Small intestine (tissue), 16 donors: ENCODE results near the gene ARL3. TPM values are rescaled to one million over a fixed set of nuclear protein-coding genes. Genes with fewer than 3 reads are reported as not detected.
"Not testable (repeated sequence)": the region's sequence is repeated elsewhere in the genome, so short reads cannot be mapped to it uniquely, and the experiment has no call there.

ENCODE experiments used
- DNase-seq, 2 donors: peaks; one replicate each; pipeline versions ENCODE4 v3.0.0 to v3.0.0-alpha.2; 2013
- FAIRE-seq: peaks from 2 replicates; lab custom pipeline; 2012; peaks lifted over from hg19 to GRCh38; lab: Jason Lieb, UNC
- H3K27ac ChIP-seq, 3 donors: one replicate each; pipeline ENCODE4 v1.5.1; 2013; ENCODE audit warnings: low read length in 2 of 3, mild to moderate bottlenecking in 2 of 3, control low read depth in 1 of 3, inconsistent platforms in 1 of 3, low read depth in 1 of 3, moderate library complexity in 1 of 3
- H3K27me3 ChIP-seq, 3 donors: one replicate each; pipeline ENCODE4 v1.6.1; 2013; ENCODE audit warnings: low read length in 3 of 3, inconsistent platforms in 1 of 3; ENCODE audit not compliant: control insufficient read depth in 3 of 3, insufficient read depth in 3 of 3
- H3K36me3 ChIP-seq, 3 donors: one replicate each; pipeline ENCODE4 v1.6.1; 2013; ENCODE audit warnings: low read length in 3 of 3, inconsistent platforms in 1 of 3, low read depth in 1 of 3, mild to moderate bottlenecking in 1 of 3, moderate library complexity in 1 of 3; ENCODE audit not compliant: control insufficient read depth in 3 of 3, insufficient read depth in 2 of 3
- H3K4me1 ChIP-seq, 3 donors: one replicate each; pipeline ENCODE4 v1.6.1; 2013; ENCODE audit warnings: low read length in 2 of 3, inconsistent platforms in 1 of 3, low read depth in 1 of 3, mild to moderate bottlenecking in 1 of 3, moderate library complexity in 1 of 3; ENCODE audit not compliant: control insufficient read depth in 3 of 3, insufficient read depth in 2 of 3
- H3K4me3 ChIP-seq, 3 donors: one replicate each; pipeline ENCODE4 v1.5.1; 2013; ENCODE audit warnings: low read length in 3 of 3, control low read depth in 1 of 3, inconsistent platforms in 1 of 3, low read depth in 1 of 3, mild to moderate bottlenecking in 1 of 3, moderate library complexity in 1 of 3
- H3K9me3 ChIP-seq, 2 donors: one replicate each; pipeline ENCODE4 v1.6.1; 2013; ENCODE audit warnings: low read depth in 1 of 2, low read length in 1 of 2; ENCODE audit not compliant: control insufficient read depth in 2 of 2, insufficient read depth in 1 of 2
- WGBS, 3 donors: extraction: QIAGEN DNeasy Blood & Tissue Kit; methylation state at CpG; one replicate each; pipeline ENCODE4 v1.1.7; 2013; 5-methylcytosine and 5-hydroxymethylcytosine counted together
- long read RNA-seq, 10 donors: transcript quantifications; one replicate each; lab custom pipeline, GENCODE V29; 2026
- polyA plus RNA-seq, 4 donors: library from polyadenylated mRNA; stranded (reverse) in 3 of 4; unstranded in 1 of 4; fragments of 200-250 nt in 3 of 4; fragments of 120-200 nt in 1 of 4; gene quantifications; one replicate each; pipeline versions ENCODE4 v1.2.1 to v1.2.3, GENCODE V29; 2013
- donor health status: healthy with polysubstance abuse.
- donor health status: control.
- donor health status: control.
- donor health status: Bipolar disorder and iron deficiency.
- donor health status: healthy.

The ARL3 gene, protein sequence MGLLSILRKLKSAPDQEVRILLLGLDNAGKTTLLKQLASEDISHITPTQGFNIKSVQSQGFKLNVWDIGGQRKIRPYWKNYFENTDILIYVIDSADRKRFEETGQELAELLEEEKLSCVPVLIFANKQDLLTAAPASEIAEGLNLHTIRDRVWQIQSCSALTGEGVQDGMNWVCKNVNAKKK
- polyA plus RNA-seq, result 1 to 10 TPM; 3.4 to 8.3 (median 5.6) TPM
- long read RNA-seq, donor 1, transcript ARL3-201 (6 exons, 3,844 nt), result major isoform, 23 of 34 reads
- long read RNA-seq, donor 1, partial matches to known transcripts, result 11 of 34 reads
- long read RNA-seq, donor 1, other reads (novel, unspliced or antisense), result 0 of 34 reads
- long read RNA-seq, donor 2, transcript ARL3-201 (6 exons, 3,844 nt), result major isoform, 9 of 9 reads
- long read RNA-seq, donor 2, partial matches to known transcripts, result 0 of 9 reads
- long read RNA-seq, donor 2, other reads (novel, unspliced or antisense), result 0 of 9 reads
- long read RNA-seq, donor 3, transcript ARL3-201 (6 exons, 3,844 nt), result major isoform, 12 of 12 reads
- long read RNA-seq, donor 3, partial matches to known transcripts, result 0 of 12 reads
- long read RNA-seq, donor 3, other reads (novel, unspliced or antisense), result 0 of 12 reads
- long read RNA-seq, donor 4, result 0 reads
- long read RNA-seq, donor 5, partial matches to known transcripts, result 0 of 4 reads
- long read RNA-seq, donor 5, other reads (novel, unspliced or antisense), result 0 of 4 reads
- long read RNA-seq, donor 6, transcript ARL3-201 (6 exons, 3,844 nt), result major isoform, 17 of 17 reads
- long read RNA-seq, donor 6, partial matches to known transcripts, result 0 of 17 reads
- long read RNA-seq, donor 6, other reads (novel, unspliced or antisense), result 0 of 17 reads
- long read RNA-seq, donor 7, result 0 reads
- long read RNA-seq, donor 8, transcript ARL3-201 (6 exons, 3,844 nt), result major isoform, 5 of 5 reads
- long read RNA-seq, donor 8, partial matches to known transcripts, result 0 of 5 reads
- long read RNA-seq, donor 8, other reads (novel, unspliced or antisense), result 0 of 5 reads
- long read RNA-seq, donor 9, partial matches to known transcripts, result 0 of 3 reads
- long read RNA-seq, donor 9, other reads (novel, unspliced or antisense), result 0 of 3 reads
- long read RNA-seq, donor 10, transcript ARL3-201 (6 exons, 3,844 nt), result major isoform, 26 of 33 reads
- long read RNA-seq, donor 10, partial matches to known transcripts, result 7 of 33 reads
- long read RNA-seq, donor 10, other reads (novel, unspliced or antisense), result 0 of 33 reads

DNA sequence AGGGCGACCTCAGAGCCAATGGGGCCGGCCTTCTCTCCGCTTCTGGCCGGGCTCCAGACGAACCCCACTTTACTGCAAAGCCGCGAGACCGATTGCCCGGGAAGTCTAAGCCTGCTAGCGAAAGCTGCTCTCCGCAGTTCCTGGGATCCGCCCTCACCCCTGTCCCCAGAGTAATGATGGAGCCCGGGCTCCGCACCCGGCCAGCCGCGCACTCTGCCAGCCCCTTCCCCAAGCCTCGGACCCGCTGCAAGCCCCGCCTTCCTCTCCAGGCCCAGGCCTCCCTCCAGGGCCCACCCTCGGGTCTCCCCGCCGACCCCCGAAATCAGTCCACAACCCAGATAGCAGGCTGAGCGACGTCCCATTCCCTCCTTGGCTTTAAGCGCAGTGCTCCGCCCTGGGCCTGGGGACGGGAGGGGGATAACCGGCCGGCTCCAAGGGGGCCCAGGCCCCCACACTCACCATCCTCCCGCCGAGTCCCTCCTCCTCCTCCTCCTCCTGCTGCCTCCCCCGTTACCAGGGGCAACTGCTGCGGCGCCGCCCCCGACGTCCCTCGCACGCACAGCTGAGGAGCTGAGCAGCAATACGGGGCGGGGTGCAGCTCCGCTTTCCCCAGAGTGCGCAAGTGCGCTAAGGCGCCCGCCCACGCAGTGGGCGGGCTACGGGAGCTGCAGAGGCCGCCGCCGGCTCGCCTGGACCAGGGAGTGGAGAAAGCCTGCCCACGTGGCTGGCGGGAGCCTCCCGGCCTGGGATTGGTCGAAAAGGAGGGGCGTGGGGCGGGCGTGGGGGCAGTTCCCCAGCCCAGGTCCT, at the start of gene ARL3:
ARL3 (minus strand) TSS at position 584 of the 807 bp plus-strand sequence; CDS start at position 462, 122 bp downstream.
- no peaks in the 10 kb centered on the region for H3K9me3 ChIP-seq
- WGBS, 3 donors, result 0 to 1% (median 0%) methylated on average over 52 to 62 of the region's 62 CpGs
- peaks cover 0 to 3% (median 0%) of the 10 kb centered on the region in 3 donors for H3K36me3 ChIP-seq
- FAIRE-seq (no peak), DNase-seq (peak; percentile 98)
- peaks cover 0 to 18% (median 0%) of the 10 kb centered on the region in 3 donors for H3K4me1 ChIP-seq
- peak within 1 kb of the TSS; percentile 46 to 90 (median 89) for H3K27ac ChIP-seq
- no peaks in the 10 kb centered on the region for H3K27me3 ChIP-seq
- peak within 1 kb of the TSS; percentile 77 to 95 (median 90) for H3K4me3 ChIP-seq

DNA sequence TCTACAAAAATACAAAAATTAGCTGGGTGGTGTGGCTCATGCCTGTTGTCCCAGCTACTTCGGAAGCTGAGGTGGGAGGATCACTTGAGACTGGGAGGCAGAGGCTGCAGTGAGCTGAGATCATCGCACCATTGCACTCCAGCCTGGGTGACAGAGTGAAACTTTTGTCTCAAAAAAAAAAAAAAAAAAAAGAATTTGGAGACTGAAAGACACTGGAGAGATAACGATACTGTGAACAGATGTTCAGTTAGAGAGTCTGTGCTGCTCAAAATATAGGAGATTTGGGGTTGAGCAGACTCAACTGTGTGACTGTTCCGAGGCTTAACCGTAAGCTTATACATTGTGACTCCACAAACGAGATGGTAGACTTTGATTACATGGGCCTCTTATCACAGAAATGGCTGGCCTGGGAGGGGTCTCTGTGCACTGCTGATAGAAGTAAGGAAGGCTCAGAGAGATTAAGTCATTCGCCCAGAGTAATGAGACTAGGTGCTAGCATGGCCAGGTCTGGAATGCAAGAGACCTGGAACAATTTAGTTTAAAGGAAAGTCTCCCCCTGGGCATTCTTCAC, 48.9 kb upstream of the ARL3 start:
- peaks cover 2 to 24% (median 10%) of the 10 kb centered on the region in 3 donors for H3K36me3 ChIP-seq
- no peak for DNase-seq
- no peaks in the 10 kb centered on the region for H3K27me3 ChIP-seq
- peaks cover 0 to 4% (median 0%) of the 10 kb centered on the region in 3 donors for H3K4me1 ChIP-seq
- 85 to 91% (median 90%) methylated on average over 7 of the region's 7 CpGs for WGBS, 3 donors
- no peaks in the 10 kb centered on the region for H3K9me3 ChIP-seq
- no peak overlapping the region for H3K27ac ChIP-seq
- no peak for FAIRE-seq
- no peak overlapping the region for H3K4me3 ChIP-seq

DNA sequence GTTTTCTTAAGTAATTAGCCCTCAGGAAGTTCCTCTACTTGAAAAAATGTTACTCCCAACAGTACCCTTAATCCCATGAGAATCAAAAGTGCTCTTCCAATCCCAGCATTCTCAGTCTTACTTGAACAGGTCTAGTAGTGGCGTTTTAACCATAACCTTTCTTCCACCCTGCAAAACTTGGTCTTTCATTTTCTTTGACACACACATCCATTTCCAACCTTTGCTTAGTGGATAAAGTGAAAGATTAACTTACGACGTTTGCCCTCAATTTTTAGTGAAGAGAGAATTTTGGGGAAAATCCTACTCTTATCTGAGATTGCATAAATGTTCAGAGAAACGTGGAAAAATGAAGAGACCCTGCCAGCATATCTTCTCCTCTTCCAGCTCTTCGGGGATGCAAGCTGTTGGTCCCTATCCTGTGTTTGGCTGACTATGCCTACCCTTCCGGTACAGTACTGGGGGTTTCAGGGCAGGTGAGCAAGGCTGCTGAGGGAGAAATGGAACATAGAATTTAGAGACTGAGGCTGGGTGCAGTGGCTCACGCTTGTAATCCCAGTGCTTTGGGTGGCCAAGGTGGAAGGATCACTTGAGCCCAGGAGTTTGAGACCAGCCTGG, 48.3 kb upstream of the ARL3 start:
- FAIRE-seq (no peak), DNase-seq (no peak)
- Histone ChIP-seq H3K27me3 (no peaks in the 10 kb centered on the region), H3K36me3 (peaks cover 2 to 24% (median 10%) of the 10 kb centered on the region in 3 donors), H3K4me3 (no peak overlapping the region), H3K27ac (no peak overlapping the region), H3K9me3 (no peaks in the 10 kb centered on the region), H3K4me1 (peaks cover 0 to 4% (median 0%) of the 10 kb centered on the region in 3 donors)
- WGBS, 3 donors, result 74 to 84% (median 83%) methylated on average over 7 of the region's 7 CpGs

DNA sequence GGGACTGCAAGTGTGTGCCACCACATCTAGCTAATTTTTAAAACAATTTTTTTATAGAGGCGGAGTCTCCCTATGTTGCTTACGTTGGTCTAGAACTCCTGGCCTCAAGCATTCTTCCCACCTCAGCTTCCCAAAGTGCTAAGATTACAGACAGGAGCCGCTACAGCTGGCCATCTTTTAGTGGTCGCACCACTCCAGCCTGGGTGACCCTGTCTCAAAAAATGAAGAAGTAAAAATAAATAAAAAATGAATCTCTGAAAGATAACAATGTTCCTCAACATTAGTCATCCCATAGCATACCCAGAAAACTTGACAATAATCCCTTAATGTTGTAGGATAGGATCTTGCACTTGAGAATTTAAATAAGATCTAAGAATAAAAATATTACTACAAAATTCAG, 47.8 kb upstream of the ARL3 start:
- no peak overlapping the region for H3K4me3 ChIP-seq
- DNase-seq (no peak), FAIRE-seq (no peak)
- no peaks in the 10 kb centered on the region for H3K4me1 ChIP-seq
- H3K36me3 ChIP-seq, result peaks cover 2 to 24% (median 10%) of the 10 kb centered on the region in 3 donors
- WGBS, 3 donors, result 94 to 98% (median 98%) methylated on average over 4 of the region's 4 CpGs
- H3K27ac ChIP-seq, result no peak overlapping the region
- H3K27me3 ChIP-seq, result no peaks in the 10 kb centered on the region
- no peaks in the 10 kb centered on the region for H3K9me3 ChIP-seq

DNA sequence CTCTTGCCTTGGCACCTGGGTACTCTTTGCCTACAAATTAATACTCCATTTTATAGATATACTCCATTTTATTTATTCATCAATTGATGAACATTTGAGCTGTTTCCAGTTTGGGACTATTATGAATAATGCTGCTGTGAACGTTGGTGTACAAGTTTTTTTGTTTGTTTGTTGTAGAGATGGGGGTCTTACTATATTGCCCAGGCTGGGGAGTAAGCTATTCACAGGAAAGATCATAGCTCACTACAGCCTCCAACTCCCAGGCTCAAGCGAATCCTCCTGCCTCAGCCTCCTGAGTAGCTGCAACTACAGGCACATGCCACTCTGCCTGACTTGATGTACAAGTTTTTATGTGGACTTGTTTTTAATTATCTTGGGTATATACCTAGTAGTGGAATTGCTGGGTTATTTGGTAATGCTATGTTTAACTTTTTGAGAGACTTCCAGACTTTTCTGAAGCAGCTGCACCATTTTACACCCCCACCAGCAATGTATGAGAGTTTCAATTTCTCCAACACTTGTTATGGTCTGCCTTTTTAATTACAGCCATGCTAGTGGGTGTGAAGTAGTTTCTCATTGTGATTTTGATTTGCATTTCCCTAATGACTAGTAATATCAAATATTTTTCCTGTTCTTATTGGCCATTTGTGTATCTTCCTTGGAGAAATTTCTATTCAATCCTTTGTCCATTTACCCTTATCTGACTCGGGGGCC, 45.5 kb upstream of the ARL3 start:
- Histone ChIP-seq H3K4me1 (no peaks in the 10 kb centered on the region), H3K9me3 (no peaks in the 10 kb centered on the region), H3K27ac (no peak overlapping the region), H3K36me3 (peaks cover 2 to 20% (median 5%) of the 10 kb centered on the region in 3 donors), H3K27me3 (no peaks in the 10 kb centered on the region), H3K4me3 (no peak overlapping the region)
- FAIRE-seq, result no peak
- 90 to 96% (median 92%) methylated on average over 3 of the region's 3 CpGs for WGBS, 3 donors
- DNase-seq, result no peak

DNA sequence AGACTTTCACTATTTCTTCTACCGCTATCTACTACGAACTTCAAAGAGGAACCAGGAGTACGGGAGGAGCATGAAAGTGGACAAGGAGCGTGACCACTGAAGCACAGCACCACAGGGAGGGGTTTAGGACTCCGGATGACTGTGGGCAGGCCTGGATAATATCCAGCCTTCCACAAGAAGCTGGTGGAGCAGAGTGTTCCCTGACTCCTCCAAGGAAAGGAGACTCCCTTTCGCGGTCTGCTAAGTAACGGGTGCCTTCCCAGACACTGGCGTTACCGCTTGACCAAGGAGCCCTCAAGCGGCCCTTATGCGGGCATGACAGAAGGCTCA, 44.7 kb upstream of the ARL3 start:
- H3K4me3 ChIP-seq, H3K4me1 ChIP-seq, H3K27me3 ChIP-seq, FAIRE-seq, H3K9me3 ChIP-seq, H3K27ac ChIP-seq, DNase-seq: not testable (repeated sequence)
- peaks cover 2 to 21% (median 5%) of the 10 kb centered on the region in 3 donors for H3K36me3 ChIP-seq
- WGBS, 3 donors, result 60 to 81% (median 63%) methylated on average over 5 to 7 of the region's 12 CpGs
